Liver (tissue), 3 donors: ENCODE data around the gene FBXW5.

Experiments used
- CTCF ChIP-seq: fragments of 150-350 bp; IDR thresholded peaks from 2 replicates; pipeline ENCODE4 v1.5.1; 2017; ENCODE audit warnings: improper control_type of control experiment, low read depth, low read length; ENCODE audit not compliant: missing input control
- EGR1 ChIP-seq, 2 donors: IDR thresholded peaks; 2 replicates each; pipeline ENCODE4 v1.6.1; 2016 to 2018; ENCODE audit warnings: antibody characterized with exemption in 2 of 2, low read depth in 2 of 2
- FOXA1 ChIP-seq: IDR thresholded peaks from 2 replicates; pipeline ENCODE4 v1.6.1; 2016; ENCODE audit warnings: antibody characterized with exemption
- GABPA ChIP-seq, 2 donors: IDR thresholded peaks in 1 of 2; conservative IDR thresholded peaks in 1 of 2; 2 replicates each; pipeline ENCODE4 v1.6.1; 2016; ENCODE audit warnings: antibody characterized with exemption in 2 of 2, mild to moderate bottlenecking in 1 of 2, moderate library complexity in 1 of 2
- HNF4G ChIP-seq: IDR thresholded peaks from 2 replicates; pipeline ENCODE4 v1.6.1; 2016; ENCODE audit warnings: antibody characterized with exemption
- MAX ChIP-seq: IDR thresholded peaks from 2 replicates; pipeline ENCODE4 v1.6.1; 2016; ENCODE audit warnings: antibody characterized with exemption
- RAD21 ChIP-seq, 2 donors: IDR thresholded peaks; 2 replicates each; pipeline ENCODE4 v1.6.1; 2016; ENCODE audit warnings: antibody characterized with exemption in 2 of 2, mild to moderate bottlenecking in 2 of 2
- REST ChIP-seq: IDR thresholded peaks from 2 replicates; pipeline ENCODE4 v1.6.1; 2016; ENCODE audit warnings: antibody characterized with exemption, mild to moderate bottlenecking
- RXRA ChIP-seq, 2 donors: IDR thresholded peaks; 2 replicates each; pipeline ENCODE4 v1.6.1; 2017 to 2018; ENCODE audit warnings: antibody characterized with exemption in 2 of 2, mild to moderate bottlenecking in 1 of 2
- TAF1 ChIP-seq: conservative IDR thresholded peaks from 2 replicates; pipeline ENCODE4 v1.6.1; 2016; ENCODE audit warnings: antibody characterized with exemption, mild to moderate bottlenecking
- YY1 ChIP-seq: IDR thresholded peaks from 2 replicates; pipeline ENCODE4 v1.6.1; 2016; ENCODE audit warnings: antibody characterized with exemption, mild to moderate bottlenecking
- ZBTB33 ChIP-seq: IDR thresholded peaks from 2 replicates; pipeline ENCODE4 v1.6.1; 2016; ENCODE audit warnings: antibody characterized with exemption
- donor health status: healthy.
- donor health status: healthy.

GRCh38 chr9:136962163-136962562 is 17.6 kb upstream of the FBXW5 start:
- TF ChIP-seq RAD21 (IDR thresholded peaks at IDR 0.05), result no peak
- no peak for TF ChIP-seq CTCF
- TF ChIP-seq ZBTB33, result no peak
- no peak for TF ChIP-seq MAX
- TF ChIP-seq REST, result no peak
- TF ChIP-seq TAF1, result no peak
- TF ChIP-seq FOXA1, result no peak
- no peak for TF ChIP-seq EGR1 (IDR thresholded peaks at IDR 0.05; ENCODE audit: low read depth in 2 of 2)
- TF ChIP-seq GABPA (IDR thresholded peaks at IDR 0.05 in 1 of 2, conservative IDR thresholded peaks at IDR 0.05 in 1 of 2), result no peak
- no peak for TF ChIP-seq RXRA (IDR thresholded peaks at IDR 0.05)
- no peak for TF ChIP-seq YY1
- no peak for TF ChIP-seq HNF4G
